GM18505 (cell line): ENCODE data around the gene RMDN2.

Source experiments
- ATAC-seq: cut with Tn5 transposase; IDR thresholded peaks from one replicate; pipeline ENCODE4 v1.9.1; 2021; ENCODE audit not compliant: unreplicated experiment
- POLR2A ChIP-seq: IDR thresholded peaks from 4 replicates; pipeline ENCODE4 v1.6.1; 2011; ENCODE audit warnings: borderline replicate concordance; ENCODE audit not compliant: insufficient read depth, insufficient read length; ENCODE audit errors: extremely low read depth

Gene RMDN2

DNA sequence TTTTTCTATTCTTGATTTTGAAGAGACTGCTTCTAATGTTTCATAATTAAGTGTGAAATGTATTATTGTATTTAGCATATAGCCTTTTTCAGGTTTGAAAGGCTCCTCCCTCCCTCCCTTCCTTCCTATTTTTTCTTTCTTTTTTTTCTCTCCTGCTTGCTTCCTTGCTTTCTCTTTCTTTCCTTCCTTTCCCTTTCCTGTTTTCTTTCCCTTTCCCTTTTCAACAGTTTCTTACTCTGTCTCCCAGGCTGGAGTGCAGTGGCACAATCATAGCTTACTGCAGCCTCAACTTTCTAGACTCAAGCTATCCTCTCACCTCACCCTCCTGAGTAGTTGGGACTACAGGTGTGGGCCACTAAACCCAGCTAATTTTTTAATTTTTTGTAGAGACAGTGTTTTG lies 44.6 kb downstream of the RMDN2 start:
- TF ChIP-seq POLR2A: no peak
- ATAC-seq: no peak

DNA sequence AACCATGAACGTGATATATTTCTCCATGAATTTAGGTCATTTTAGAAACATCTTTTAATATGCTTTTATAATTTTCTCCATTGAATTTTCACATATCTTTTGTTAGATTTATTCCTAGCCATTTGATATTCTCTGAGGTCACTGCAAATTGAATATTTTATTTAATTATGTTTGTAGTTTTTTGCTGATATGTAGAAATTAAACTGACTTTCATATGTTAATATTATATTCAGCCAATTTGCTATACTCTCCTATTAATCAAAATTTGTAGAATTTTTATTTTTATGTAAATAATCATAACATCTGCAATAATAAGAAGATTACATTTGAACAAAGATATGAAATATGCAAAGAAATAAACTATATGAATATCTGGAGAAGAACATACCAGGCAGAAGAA lies 46.9 kb downstream of the RMDN2 start:
- no peak for ATAC-seq
- no peak for TF ChIP-seq POLR2A

DNA sequence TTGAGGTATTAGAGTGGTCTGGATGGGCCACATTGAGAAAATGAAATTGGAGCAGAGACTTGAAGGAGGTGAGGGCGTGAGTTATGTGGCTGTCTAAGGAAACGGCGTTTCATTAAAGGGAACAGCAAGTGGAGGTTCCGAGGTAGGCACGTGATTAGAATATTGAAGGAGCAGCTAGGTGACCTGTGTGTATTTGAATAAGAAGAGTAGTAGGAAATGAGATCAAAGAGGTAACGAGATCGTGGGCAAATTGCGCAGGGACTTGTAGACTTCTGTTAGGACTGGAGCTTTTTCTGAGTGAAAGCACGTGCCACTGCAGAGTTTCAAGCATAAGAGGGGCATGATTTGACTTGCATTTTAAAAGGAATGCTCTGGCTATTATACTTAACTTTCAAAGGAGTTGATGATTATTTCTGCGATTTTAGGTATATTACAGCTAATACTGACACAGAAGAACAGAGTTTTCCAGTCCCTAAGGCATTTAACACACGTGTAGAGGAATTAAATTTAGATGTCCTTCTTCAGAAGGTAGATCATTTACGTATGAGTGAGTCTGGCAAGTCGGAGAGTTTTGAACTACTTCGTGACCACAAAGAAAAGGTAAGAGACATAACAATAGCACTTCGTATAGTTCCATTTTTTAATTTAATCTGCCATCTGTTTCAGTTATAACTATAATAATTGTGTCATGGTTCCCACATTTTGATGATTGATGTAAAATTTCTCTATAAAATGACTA lies 48.7 kb downstream of the RMDN2 start:
- ATAC-seq: no peak
- no peak for TF ChIP-seq POLR2A

DNA sequence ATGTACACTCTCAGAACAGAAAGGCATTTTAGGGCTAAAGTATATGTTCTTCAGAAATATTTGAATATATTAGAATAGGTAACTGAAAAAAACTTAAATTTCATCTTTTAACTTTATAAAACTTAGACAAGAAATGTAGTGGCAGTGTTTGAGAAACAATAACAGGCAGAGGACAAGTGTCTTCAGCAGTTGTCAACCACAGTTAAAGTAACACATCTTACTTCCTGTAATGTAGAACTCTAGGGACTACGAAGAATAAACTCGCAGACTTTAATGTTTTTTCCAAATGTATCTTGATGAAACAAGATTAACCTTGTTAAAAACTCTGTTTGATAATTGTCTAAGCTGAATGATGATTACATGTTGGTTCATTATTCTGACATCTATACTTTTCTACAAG lies 50.7 kb downstream of the RMDN2 start:
- ATAC-seq: no peak
- no peak for TF ChIP-seq POLR2A

DNA sequence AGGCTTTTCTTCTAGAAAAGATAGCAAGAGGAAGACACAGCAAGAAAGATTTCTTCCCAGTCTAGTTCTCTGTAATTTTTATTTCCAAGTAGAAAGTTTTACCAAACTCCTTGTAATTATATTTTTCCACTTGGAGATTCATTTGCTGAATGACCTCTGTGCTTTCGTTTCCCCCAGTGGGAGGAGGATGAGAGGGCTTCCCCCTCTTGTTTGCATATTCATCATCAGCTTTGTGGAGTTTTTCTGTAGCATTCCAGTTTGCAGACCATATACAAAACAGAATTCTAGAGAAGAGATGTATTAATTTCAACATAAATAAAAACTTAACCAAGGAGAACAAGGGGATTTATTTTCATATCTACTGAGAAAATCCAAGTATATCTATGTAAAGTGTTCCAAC lies 51.3 kb downstream of the RMDN2 start:
- ATAC-seq: no peak
- no peak for TF ChIP-seq POLR2A

DNA sequence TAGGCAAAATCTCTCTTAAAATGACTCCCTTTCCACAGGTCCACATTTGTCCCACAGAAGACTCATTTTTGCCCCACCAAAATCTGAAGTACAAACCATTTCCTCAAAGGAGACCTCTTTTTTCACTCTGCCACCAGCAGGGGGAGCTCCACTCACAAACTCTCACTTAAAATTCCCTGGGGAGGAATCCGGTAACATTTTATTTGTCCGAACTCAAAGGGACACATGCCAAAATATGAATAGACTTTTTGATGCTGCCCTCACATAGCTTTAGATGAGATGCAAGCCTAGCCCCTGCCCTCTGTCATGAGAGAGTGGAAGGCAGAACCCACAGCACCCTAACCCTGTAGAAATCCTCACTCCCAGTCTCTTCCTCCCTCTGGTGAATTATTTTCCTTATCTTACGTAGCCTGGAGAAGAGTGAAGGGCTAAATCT lies 57.1 kb downstream of the RMDN2 start:
- no peak for ATAC-seq
- TF ChIP-seq POLR2A: no peak

DNA sequence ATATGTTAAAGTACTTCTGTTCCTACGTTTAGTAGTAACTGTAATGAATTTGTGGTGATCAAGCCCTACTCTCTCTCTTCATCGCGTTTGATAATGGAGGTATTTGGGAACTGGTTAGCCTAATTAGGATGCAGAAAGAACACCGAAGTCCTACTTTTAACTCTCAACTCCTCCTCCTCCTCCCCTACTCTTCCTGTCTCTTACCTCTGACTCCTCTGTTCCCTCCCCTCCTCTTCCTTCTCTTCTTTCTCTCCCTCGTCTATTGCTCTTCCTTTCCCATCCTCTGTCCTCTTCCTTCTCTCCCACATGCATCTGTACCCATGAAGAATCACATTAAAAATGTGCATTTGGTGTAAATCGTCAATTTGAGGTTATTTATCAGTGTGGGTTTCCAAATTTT lies 57.8 kb downstream of the RMDN2 start:
- TF ChIP-seq POLR2A: no peak
- no peak for ATAC-seq

DNA sequence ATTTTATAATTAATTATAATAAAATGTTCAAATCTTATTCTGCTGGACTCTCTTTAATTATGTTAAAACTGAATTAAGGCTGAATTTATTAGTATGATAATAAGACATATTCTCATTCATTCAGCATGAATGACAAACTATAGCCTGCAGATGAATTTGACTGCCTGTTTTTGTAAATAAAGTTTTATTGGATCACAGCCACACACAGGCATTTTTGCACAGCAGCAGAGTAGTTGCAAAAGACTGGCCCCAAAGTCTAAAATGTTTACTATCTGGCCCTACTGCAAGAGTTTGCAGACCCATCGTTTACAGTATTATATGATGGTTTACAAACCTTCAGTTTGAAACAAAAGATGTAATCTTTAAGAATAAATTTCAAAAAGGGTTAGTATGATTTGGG lies 58.6 kb downstream of the RMDN2 start:
- no peak for TF ChIP-seq POLR2A
- ATAC-seq: no peak

DNA sequence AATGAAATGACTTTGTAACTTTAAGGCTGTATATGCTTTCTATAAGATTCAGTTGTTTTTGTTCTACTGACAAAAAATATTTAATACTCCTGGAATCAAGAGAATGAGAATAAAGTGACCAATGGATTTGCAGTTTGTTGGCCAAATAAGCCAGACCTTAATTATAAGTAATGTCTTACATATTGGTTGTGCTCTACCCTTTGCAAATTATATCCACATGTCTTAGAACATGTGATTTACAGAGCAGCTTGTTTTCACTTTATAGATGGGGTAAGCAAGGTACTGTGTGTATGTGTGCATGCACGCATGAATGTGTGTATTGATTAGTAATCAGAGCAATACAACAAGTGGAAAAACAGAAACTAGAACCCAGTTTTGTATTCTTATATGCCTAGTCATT lies 59.1 kb downstream of the RMDN2 start:
- ATAC-seq: no peak
- no peak for TF ChIP-seq POLR2A

DNA sequence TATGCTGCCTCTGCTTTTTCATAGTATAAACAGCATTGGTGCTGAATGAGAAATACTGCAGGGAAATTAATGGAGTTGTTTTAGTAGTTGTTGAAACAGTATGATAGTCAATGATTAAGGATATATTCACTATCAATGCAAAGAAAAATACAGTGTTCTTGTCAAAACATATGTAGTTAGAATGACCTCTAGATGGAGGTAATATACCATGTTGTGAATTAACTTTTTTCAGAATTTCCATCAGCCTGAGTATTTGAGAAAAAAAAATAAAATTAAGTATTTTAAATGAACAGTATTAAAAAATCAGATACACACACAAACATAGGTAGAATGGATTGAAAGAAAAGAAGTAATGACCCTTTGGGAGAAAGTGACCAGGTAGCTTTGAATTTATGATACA lies 59.5 kb downstream of the RMDN2 start:
- no peak for ATAC-seq
- no peak for TF ChIP-seq POLR2A

DNA sequence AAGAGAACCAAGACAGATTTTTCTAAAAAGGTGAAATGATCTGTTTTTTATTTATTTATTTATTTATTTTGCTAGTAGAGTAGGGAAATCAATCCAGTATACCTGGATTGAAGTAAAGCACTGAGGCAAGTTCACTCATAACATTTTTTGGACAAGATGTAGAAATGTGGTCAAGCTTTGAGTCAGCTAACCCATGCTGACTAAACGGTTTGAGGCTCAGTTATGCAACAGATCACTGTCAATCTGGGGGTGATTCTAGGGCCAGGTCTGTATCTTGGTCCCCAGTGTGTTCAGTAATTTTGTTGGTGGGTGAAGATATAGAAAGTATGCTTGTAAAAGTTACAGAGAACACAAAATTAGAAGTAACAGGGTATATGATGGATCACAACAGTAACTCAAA lies 60.2 kb downstream of the RMDN2 start:
- TF ChIP-seq POLR2A: no peak
- no peak for ATAC-seq

DNA sequence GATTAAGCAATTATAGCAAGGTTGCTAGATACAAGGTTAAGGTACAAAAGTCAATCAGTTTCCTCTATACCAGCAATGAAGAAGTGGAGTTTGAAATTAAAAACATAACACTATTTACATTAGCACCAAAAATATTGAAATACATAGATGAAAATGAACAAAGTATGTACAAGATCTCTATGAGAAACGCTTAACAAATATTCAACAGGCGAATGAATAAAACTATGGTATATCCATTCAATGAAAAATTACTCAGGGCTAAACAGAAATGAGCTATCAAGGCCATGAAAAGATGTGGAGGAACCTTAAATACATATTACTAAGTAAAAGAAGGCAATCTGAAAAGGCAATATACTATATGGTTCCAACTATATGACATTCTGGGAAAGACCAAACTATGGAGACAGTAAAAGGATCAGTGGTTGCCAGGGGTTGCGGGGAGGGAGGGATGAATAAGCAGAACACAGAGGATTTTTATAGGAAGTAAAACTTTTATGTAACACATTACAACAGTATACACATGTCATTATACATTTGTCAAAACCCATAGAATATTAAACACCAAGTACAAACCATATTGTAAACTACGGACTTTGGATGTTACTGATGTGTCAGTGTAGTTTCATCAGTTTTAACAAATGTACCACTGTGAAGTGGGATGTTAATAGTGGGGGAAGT lies 62.1 kb downstream of the RMDN2 start:
- TF ChIP-seq POLR2A: no peak
- ATAC-seq: no peak

DNA sequence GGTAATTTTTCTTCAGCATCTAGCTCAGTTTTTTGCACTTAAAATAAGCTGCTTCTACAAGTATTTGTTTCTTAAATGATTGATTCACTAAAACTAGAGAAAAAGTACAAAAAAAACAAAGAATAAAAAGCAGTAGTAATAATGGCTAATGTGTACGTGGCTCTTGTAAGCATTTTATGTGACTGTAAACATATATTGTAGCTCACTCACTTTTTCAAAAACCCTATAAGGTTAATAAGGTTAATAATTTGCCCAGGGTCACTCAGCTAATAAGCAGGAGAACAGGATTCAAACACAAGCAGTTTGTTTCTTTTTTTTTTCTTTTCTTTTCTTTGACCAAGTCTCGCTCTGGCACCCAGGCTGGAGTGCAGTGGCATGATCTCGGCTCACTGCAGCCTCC lies 67.5 kb downstream of the RMDN2 start:
- TF ChIP-seq POLR2A: no peak
- ATAC-seq: no peak

DNA sequence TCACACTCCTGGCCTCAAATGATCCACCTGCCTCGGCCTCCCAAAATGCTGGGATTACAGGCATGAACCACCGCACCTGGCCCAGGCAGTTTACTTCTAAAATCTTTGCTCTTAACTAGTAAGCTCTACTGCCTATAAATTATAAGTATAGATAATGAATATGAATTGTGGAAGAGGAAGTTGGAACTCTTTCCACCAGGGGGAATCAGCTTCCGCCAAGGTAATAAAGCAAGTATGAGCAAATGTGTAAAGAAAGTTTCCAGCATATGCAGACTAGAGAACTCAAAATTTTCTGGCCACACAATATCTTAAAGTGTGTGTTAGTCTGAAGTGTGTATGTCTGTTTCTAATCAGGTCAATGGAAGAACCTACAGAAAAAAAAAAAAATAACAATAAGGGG lies 68.1 kb downstream of the RMDN2 start:
- ATAC-seq: no peak
- no peak for TF ChIP-seq POLR2A
